Activated CD4-positive, alpha-beta T cell treated with anti-CD3 and anti-CD28 coated beads for 24 hours (primary cell): ENCODE results near the gene FRMD4A.
"Not testable (repeated sequence)": the region's sequence is repeated elsewhere in the genome, so short reads cannot be mapped to it uniquely, and the experiment has no call there.

ENCODE experiments used
- DNase-seq, 2 donors: peaks; one replicate each; pipeline ENCODE4 v3.0.0-alpha.2; 2020; ENCODE audit warnings: low read depth in 2 of 2

The FRMD4A gene

GRCh38 chr10:13950543-13950939 lies 380.2 kb downstream of the FRMD4A start:
- no peak for DNase-seq

- no peak for DNase-seq
Observed at GRCh38 chr10:13949844-13950542, 380.7 kb downstream of the FRMD4A start.

GRCh38 chr10:13946209-13946460 lies 384.6 kb downstream of the FRMD4A start:
- no peak for DNase-seq

- DNase-seq: no peak
Observed at GRCh38 chr10:13945390-13946208, 385.1 kb downstream of the FRMD4A start.

GRCh38 chr10:13944823-13945222 lies 385.9 kb downstream of the FRMD4A start:
- no peak for DNase-seq

- no peak for DNase-seq
Observed at GRCh38 chr10:13943735-13944398, 386.9 kb downstream of the FRMD4A start.

GRCh38 chr10:13942035-13942434 lies 388.7 kb downstream of the FRMD4A start:
- DNase-seq: no peak

- no peak for DNase-seq
Observed at GRCh38 chr10:13939391-13939790, 391.3 kb downstream of the FRMD4A start.

- no peak for DNase-seq
Observed at GRCh38 chr10:13938950-13939349, 391.8 kb downstream of the FRMD4A start.

GRCh38 chr10:13936826-13937225 lies 393.9 kb downstream of the FRMD4A start:
- no peak for DNase-seq

- DNase-seq: no peak
Observed at GRCh38 chr10:13930120-13930519, 400.6 kb downstream of the FRMD4A start.

- DNase-seq: no peak
Observed at GRCh38 chr10:13928451-13928850, 402.3 kb downstream of the FRMD4A start.

GRCh38 chr10:13925971-13926780 lies 404.5 kb downstream of the FRMD4A start:
- no peak for DNase-seq

- DNase-seq: no peak
Observed at GRCh38 chr10:13924040-13924725, 406.5 kb downstream of the FRMD4A start.

- no peak for DNase-seq
Observed at GRCh38 chr10:13922586-13922985, 408.1 kb downstream of the FRMD4A start.

GRCh38 chr10:13921941-13922340 lies 408.8 kb downstream of the FRMD4A start:
- no peak for DNase-seq

GRCh38 chr10:13921131-13921530 lies 409.6 kb downstream of the FRMD4A start:
- not testable (repeated sequence) for DNase-seq

- DNase-seq: no peak
Observed at GRCh38 chr10:13920465-13920864, 410.3 kb downstream of the FRMD4A start.

- no peak for DNase-seq
Observed at GRCh38 chr10:13920031-13920430, 410.7 kb downstream of the FRMD4A start.

- no peak for DNase-seq
Observed at GRCh38 chr10:13917791-13918190, 412.9 kb downstream of the FRMD4A start.

GRCh38 chr10:13916384-13916947 lies 414.3 kb downstream of the FRMD4A start:
- no peak for DNase-seq
